Type B pancreatic cell (in vitro differentiated cells): ENCODE measurements around the gene RPLP2. TPM values are rescaled to one million over a fixed set of nuclear protein-coding genes. Genes with fewer than 3 reads are reported as not detected.

Experiments
- DNase-seq: peaks from one replicate; pipeline ENCODE4 v3.0.0; 2021; ENCODE audit warnings: mixed read lengths; ENCODE audit not compliant: unreplicated experiment; ENCODE audit errors: extremely low spot score
- H3K27ac Mint-ChIP-seq: 2 replicates; pipeline ENCODE4 v1.8.0; 2021; ENCODE audit warnings: mild to moderate bottlenecking, mixed read lengths
- H3K27me3 Mint-ChIP-seq: 2 replicates; pipeline ENCODE4 v1.8.0; 2021; ENCODE audit warnings: mixed read lengths
- H3K36me3 Mint-ChIP-seq: 2 replicates; pipeline ENCODE4 v1.8.0; 2021; ENCODE audit warnings: mixed read lengths
- H3K4me1 Mint-ChIP-seq: one replicate; pipeline ENCODE4 v1.8.0; 2021; ENCODE audit warnings: mixed read lengths; ENCODE audit not compliant: unreplicated experiment
- H3K4me3 Mint-ChIP-seq: 2 replicates; pipeline ENCODE4 v1.8.0; 2021; ENCODE audit warnings: mild to moderate bottlenecking, mixed read lengths
- H3K9me3 Mint-ChIP-seq: 2 replicates; pipeline ENCODE4 v1.8.0; 2021; ENCODE audit warnings: mixed read lengths
- total RNA-seq: library from RNA; stranded (reverse); gene quantifications from 2 replicates; pipeline ENCODE4 v1.2.1, GENCODE V29; 2021; ENCODE audit warnings: low replicate concordance
- TF ChIP-seq, protein P1 (sequence below): fragments of 200-600 bp; sonication (generic); conservative IDR thresholded peaks from 2 replicates; pipeline ENCODE4 v1.5.0; 2021; ENCODE audit warnings: antibody characterized with exemption, mild to moderate bottlenecking

The RPLP2 gene
- total RNA-seq, 1 donor from 2014 or later, result 1,985 TPM

DNA sequence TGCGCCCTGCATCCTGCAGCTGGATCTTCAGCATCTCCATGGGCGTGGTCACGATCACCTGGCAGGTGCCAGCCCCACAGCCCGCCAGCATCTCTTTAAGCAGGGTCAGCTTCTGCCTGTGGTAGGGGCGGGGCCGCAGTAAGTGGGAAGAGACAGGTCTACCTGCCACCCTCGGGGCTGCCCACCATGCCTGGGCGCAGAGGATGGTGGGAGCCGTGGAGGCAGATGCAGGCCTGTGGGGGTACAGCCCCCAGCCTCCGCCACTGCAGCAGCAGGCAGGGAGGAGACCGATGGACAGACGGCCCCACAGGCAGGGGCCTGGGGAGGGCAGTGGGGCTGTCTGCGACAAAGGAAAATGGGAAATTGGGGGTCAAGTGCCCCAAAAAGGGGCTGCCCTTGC lies 16.9 kb upstream of the RPLP2 start:
- Mint-ChIP-seq H3K27ac (no peak overlapping the region), H3K27me3 (no peaks in the 10 kb centered on the region), H3K4me3 (no peak overlapping the region), H3K4me1 (peaks cover 8% of the 10 kb centered on the region), H3K36me3 (no peaks in the 10 kb centered on the region), H3K9me3 (no peaks in the 10 kb centered on the region)
- TF ChIP-seq, protein P1, sequence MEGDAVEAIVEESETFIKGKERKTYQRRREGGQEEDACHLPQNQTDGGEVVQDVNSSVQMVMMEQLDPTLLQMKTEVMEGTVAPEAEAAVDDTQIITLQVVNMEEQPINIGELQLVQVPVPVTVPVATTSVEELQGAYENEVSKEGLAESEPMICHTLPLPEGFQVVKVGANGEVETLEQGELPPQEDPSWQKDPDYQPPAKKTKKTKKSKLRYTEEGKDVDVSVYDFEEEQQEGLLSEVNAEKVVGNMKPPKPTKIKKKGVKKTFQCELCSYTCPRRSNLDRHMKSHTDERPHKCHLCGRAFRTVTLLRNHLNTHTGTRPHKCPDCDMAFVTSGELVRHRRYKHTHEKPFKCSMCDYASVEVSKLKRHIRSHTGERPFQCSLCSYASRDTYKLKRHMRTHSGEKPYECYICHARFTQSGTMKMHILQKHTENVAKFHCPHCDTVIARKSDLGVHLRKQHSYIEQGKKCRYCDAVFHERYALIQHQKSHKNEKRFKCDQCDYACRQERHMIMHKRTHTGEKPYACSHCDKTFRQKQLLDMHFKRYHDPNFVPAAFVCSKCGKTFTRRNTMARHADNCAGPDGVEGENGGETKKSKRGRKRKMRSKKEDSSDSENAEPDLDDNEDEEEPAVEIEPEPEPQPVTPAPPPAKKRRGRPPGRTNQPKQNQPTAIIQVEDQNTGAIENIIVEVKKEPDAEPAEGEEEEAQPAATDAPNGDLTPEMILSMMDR, result no peak
- no peak for DNase-seq

DNA sequence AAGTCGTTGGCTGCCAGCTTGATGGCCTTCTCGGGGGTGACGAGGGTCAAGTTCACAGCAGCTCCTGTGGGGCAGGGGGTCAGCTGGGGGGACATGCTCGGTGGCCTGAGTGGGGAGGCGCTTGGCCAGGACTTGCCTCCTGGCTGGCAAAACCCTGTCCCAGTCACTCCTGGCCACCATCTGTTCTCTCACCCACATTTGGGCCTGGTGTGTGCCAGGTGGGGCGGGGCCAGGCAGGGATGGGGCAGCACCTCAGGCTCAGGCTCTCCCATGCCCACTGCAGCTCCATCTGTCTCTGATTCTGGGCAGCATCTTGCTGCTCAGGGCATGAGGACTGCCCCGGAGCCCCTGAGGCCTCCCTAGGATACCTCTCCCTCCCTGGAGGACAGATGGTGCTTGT lies 16.2 kb upstream of the RPLP2 start:
- H3K36me3 Mint-ChIP-seq, result no peaks in the 10 kb centered on the region
- H3K27me3 Mint-ChIP-seq, result no peaks in the 10 kb centered on the region
- H3K4me3 Mint-ChIP-seq, result no peak overlapping the region
- TF ChIP-seq, protein P1, result no peak
- H3K9me3 Mint-ChIP-seq, result no peaks in the 10 kb centered on the region
- DNase-seq, result no peak
- peaks cover 8% of the 10 kb centered on the region for H3K4me1 Mint-ChIP-seq
- H3K27ac Mint-ChIP-seq, result no peak overlapping the region

DNA sequence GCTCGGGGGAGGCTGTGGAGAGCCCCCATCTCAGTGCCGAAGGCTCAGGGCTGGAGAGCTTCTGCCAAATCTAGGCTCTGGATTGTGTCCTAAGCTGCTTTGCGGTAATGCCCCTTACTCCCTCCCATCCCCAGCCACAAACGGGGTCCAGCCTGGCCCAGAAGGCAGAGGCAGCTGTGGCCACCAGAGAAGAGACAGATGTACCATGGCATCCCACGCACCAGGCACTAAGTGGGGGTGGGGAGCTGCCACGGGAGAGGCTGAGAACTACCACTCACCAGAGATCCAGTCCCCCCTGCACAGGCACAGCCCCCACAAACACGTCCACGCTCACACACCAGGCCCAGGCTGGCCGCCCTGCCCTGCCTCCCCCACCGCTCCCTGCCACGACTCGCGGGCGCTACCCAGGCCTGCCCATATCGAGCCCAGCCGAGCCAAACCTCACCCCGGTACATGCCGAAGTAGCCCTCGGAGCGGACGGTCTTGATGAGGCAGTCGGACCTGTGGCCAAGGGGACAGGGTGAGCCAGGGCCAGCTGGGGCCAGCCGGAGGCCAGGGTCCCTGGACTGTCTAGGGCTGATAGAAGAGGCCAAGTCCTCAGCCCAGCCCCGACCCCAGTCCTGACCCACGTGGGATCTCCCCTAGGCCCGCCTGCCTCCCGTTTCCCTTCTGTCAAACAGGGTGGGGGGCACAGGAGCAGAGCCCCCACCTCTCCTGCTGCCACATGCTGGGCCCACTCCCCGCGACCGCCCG lies 15.6 kb upstream of the RPLP2 start:
- TF ChIP-seq, protein P1, result no peak
- no peak overlapping the region for H3K27ac Mint-ChIP-seq
- no peaks in the 10 kb centered on the region for H3K36me3 Mint-ChIP-seq
- H3K4me1 Mint-ChIP-seq, result peaks cover 8% of the 10 kb centered on the region
- H3K27me3 Mint-ChIP-seq, result no peaks in the 10 kb centered on the region
- H3K9me3 Mint-ChIP-seq, result no peaks in the 10 kb centered on the region
- no peak for DNase-seq
- H3K4me3 Mint-ChIP-seq, result no peak overlapping the region

DNA sequence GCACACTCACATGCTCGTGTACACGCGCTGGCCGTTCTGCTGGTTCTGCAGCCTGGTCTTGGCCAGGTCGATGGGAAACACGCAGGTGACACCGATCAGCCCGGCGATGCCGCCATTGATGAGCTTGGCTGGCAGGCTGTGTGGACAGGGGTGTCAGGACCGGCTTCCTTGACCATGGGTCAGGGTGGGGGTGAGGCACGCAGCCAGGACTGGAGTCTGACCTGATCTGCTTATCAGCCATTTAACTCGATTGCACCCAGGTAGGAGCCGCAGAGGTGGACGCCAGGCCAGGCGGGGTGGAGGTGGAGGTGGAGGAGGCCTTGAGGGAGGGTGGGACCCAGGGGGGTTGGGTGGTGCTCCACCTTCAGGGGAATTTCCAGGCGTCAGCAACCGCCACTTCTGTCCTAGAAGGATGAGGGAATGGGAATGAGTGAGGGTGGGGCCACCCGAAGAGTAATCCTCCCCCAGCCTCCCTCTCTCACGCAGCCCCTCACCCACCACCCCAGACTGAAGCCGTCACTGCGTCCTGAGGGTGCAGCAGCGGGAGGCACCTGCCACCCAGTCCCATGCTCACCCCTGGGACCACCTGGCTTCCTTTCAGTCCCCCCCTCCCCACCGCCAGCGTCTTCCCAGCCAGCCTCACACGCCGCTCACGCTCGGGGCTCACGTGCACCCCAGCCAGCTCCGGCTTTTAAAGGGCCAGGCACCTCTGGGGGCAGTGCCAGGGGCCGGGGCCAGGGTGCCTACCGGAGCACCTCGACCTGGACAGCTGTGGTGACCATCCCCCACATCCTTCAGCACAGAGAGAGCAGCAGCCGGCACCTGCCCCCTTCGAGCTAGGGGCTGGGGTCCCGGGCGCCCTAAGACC lies 14.8 kb upstream of the RPLP2 start:
- Mint-ChIP-seq H3K4me3 (no peak overlapping the region), H3K9me3 (no peaks in the 10 kb centered on the region), H3K27me3 (no peaks in the 10 kb centered on the region), H3K36me3 (no peaks in the 10 kb centered on the region), H3K27ac (no peak overlapping the region), H3K4me1 (peaks cover 8% of the 10 kb centered on the region)
- TF ChIP-seq, protein P1, result no peak
- DNase-seq, result no peak

DNA sequence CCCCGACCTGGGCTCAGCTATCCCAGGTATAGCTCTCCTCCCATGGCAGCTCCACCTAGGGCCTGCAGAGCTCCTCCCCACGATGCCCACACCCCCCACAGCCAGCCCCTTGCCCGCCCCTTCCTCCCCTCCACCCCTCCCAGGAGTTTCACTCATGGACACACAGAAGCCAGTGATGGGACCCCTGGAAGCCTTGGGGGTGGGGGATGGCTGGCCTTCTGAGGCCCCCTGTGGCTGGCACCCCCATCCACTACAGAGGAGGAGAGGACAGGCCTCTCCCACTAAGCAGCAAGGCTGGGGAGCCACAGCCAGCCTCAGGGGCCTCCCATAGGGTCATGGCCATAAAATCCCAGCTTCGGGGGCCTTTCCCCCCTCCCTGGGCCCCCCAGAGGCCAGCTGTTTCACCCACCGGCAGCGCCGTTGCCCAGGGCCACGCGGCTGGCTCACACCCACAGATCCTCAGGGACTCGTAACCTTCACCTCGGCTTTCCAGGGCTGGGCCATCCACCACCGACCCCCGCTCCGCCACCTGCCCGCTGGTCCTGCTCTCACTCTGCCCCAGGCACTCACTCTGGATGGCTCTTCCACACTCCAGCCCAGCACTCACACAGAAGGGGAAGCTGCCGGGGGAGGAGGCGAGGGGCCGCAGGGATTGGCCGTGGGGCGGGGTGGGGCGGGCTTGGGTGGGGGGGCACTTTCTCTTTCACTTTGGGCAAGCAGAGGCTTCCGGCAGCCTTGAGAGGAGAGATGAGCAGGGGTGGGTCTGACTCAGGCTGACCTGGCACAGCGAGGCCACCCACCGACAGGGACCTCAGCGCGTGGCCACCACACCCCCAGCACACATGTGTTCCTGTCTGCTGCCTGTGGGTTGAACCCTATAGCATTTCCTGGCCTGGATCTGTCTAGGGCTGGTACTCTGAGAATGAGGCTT lies 13.9 kb upstream of the RPLP2 start:
- no peak for DNase-seq
- H3K4me1 Mint-ChIP-seq, result peaks cover 8% of the 10 kb centered on the region
- no peaks in the 10 kb centered on the region for H3K27me3 Mint-ChIP-seq
- no peaks in the 10 kb centered on the region for H3K9me3 Mint-ChIP-seq
- peak overlapping the region; percentile 91 for H3K4me3 Mint-ChIP-seq
- H3K27ac Mint-ChIP-seq, result peak overlapping the region; percentile 29
- TF ChIP-seq, protein P1, result no peak
- H3K36me3 Mint-ChIP-seq, result no peaks in the 10 kb centered on the region
